Endodermal cell (in vitro differentiated cells): ENCODE data around the gene ZFAND6. TPM values are rescaled to one million over a fixed set of nuclear protein-coding genes. Genes with fewer than 3 reads are reported as not detected.

Experiments
- DNase-seq: peaks from one replicate; pipeline ENCODE4 v3.0.0-alpha.2; 2017
- H3K27ac ChIP-seq: 2 replicates; pipeline ENCODE4 v1.5.1; 2013; ENCODE audit warnings: mild to moderate bottlenecking, low read depth, low read length, moderate library complexity
- H3K27me3 ChIP-seq: 2 replicates; pipeline ENCODE4 v1.6.1; 2013; ENCODE audit warnings: mild to moderate bottlenecking, low read length, moderate library complexity; ENCODE audit not compliant: insufficient read depth, control insufficient read depth, poor library complexity, severe bottlenecking
- H3K36me3 ChIP-seq: 2 replicates; pipeline ENCODE4 v1.7.0; 2013; ENCODE audit warnings: mild to moderate bottlenecking, low read length, moderate library complexity; ENCODE audit not compliant: control insufficient read depth, insufficient read depth
- H3K4me1 ChIP-seq: one replicate; pipeline ENCODE4 v1.7.0; 2013; ENCODE audit warnings: low read length; ENCODE audit not compliant: control insufficient read depth, insufficient read depth
- H3K4me3 ChIP-seq: 2 replicates; pipeline ENCODE4 v1.5.1; 2013; ENCODE audit warnings: mild to moderate bottlenecking, low read length, moderate library complexity
- H3K9ac ChIP-seq: 2 replicates; pipeline ENCODE4 v1.6.1; 2013; ENCODE audit warnings: mild to moderate bottlenecking, low read length, moderate library complexity; ENCODE audit not compliant: poor library complexity, severe bottlenecking; ENCODE audit errors: extremely low read depth
- H3K9me3 ChIP-seq: 2 replicates; pipeline ENCODE4 v1.6.1; 2013; ENCODE audit warnings: mild to moderate bottlenecking, low read length, moderate library complexity; ENCODE audit not compliant: control insufficient read depth
- H3K27ac Mint-ChIP-seq: 2 replicates; pipeline ENCODE4 v1.8.0; 2020; ENCODE audit warnings: mixed read lengths
- H3K27me3 Mint-ChIP-seq: 2 replicates; pipeline ENCODE4 v1.8.0; 2021; ENCODE audit warnings: mild to moderate bottlenecking, mixed read lengths; ENCODE audit not compliant: insufficient read depth
- H3K36me3 Mint-ChIP-seq: 2 replicates; pipeline ENCODE4 v1.8.0; 2020; ENCODE audit warnings: low read depth, mixed read lengths
- H3K4me1 Mint-ChIP-seq: 2 replicates; pipeline ENCODE4 v1.8.0; 2020; ENCODE audit warnings: mixed read lengths
- H3K4me3 Mint-ChIP-seq: 2 replicates; pipeline ENCODE4 v1.8.0; 2020; ENCODE audit warnings: mild to moderate bottlenecking, moderate library complexity, mixed read lengths
- H3K9me3 Mint-ChIP-seq: 2 replicates; pipeline ENCODE4 v1.8.0; 2020; ENCODE audit warnings: mild to moderate bottlenecking, mixed read lengths
- WGBS, 2 experiments: methylation state at CpG; one replicate each; pipeline versions ENCODE4 v1.1.5 to v1.1.7; 2013; ENCODE audit warnings: missing lambda C conversion rate in 2 of 2, mixed read lengths in 1 of 2; ENCODE audit not compliant: insufficient coverage in 1 of 2, insufficient read length in 1 of 2; 5-methylcytosine and 5-hydroxymethylcytosine counted together
- total RNA-seq, 2 donors: library from RNA; stranded (reverse); fragmentation: NEBNext Ultra II Directional in 1 of 2; extraction: Animal tissue kit (Norgen Biotek cat#: 25700) in 1 of 2; gene quantifications; 2 replicates in 1 of 2; 3 replicates in 1 of 2; pipeline ENCODE4 v1.2.1, GENCODE V29; 2021
- TF ChIP-seq, protein P1 (sequence below): fragments of 200-600 bp; sonication (generic); conservative IDR thresholded peaks from 2 replicates; pipeline ENCODE4 v1.5.0; 2021; ENCODE audit warnings: antibody characterized with exemption, mild to moderate bottlenecking

The ZFAND6 gene
- total RNA-seq, 2 donors from 2014 or later: 84.5 to 86.2 TPM

DNA sequence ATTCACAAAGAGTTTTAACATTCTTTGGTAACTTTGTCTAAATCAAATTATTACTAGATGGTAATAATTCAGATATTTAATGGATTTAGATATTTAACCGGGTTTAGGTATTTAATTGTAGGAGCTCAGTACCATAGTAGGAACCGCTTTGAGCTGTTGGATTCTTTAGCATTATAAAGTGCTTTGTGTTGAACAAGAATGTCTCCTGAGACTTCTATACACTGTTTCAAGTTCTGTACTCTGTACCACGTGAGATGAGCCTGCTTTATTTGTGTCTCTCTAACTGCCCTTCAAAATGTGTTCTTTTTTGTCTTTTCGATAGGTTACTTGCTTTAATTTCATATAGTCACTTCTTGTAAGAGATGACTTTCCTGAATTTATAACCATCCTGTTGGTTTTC is 36.0 kb downstream of the ZFAND6 start:
- H3K27ac ChIP-seq: no peak overlapping the region
- Mint-ChIP-seq H3K27ac (no peak overlapping the region), H3K4me3 (no peak overlapping the region), H3K36me3 (peaks cover 2% of the 10 kb centered on the region), H3K9me3 (no peaks in the 10 kb centered on the region), H3K27me3 (no peaks in the 10 kb centered on the region), H3K4me1 (peaks cover 6% of the 10 kb centered on the region)
- H3K27me3 ChIP-seq: no peaks in the 10 kb centered on the region
- H3K4me3 ChIP-seq: no peak overlapping the region
- H3K4me1 ChIP-seq: no peaks in the 10 kb centered on the region
- H3K9me3 ChIP-seq: no peaks in the 10 kb centered on the region
- DNase-seq: no peak
- H3K36me3 ChIP-seq: no peaks in the 10 kb centered on the region
- WGBS, 2 experiments: 89 to 100% methylated on average over 4 of the region's 4 CpGs
- H3K9ac ChIP-seq: no peak overlapping the region
- TF ChIP-seq, protein P1, sequence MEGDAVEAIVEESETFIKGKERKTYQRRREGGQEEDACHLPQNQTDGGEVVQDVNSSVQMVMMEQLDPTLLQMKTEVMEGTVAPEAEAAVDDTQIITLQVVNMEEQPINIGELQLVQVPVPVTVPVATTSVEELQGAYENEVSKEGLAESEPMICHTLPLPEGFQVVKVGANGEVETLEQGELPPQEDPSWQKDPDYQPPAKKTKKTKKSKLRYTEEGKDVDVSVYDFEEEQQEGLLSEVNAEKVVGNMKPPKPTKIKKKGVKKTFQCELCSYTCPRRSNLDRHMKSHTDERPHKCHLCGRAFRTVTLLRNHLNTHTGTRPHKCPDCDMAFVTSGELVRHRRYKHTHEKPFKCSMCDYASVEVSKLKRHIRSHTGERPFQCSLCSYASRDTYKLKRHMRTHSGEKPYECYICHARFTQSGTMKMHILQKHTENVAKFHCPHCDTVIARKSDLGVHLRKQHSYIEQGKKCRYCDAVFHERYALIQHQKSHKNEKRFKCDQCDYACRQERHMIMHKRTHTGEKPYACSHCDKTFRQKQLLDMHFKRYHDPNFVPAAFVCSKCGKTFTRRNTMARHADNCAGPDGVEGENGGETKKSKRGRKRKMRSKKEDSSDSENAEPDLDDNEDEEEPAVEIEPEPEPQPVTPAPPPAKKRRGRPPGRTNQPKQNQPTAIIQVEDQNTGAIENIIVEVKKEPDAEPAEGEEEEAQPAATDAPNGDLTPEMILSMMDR: no peak

DNA sequence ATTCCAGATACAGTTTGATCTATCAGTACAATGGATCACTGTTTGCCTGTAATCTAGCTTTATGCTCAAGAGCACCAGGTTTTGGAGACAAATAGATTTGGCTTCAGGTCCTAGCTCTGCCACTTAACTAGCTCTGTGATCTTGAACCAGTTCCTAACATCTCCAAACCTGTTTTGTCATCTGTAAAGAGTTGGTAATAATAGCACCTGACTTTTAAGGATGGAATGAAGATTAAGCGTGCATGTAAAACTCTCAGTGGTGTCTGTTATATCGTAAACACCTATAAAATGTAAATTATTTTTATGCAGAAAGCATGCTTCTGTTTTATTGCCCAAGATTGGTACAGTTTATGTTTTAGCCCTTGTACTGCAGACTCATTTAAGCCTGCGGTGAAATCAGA is 36.5 kb downstream of the ZFAND6 start:
- TF ChIP-seq, protein P1: no peak
- H3K4me3 Mint-ChIP-seq: no peak overlapping the region
- H3K4me1 Mint-ChIP-seq: peaks cover 6% of the 10 kb centered on the region
- Histone ChIP-seq H3K27ac (no peak overlapping the region), H3K27me3 (no peaks in the 10 kb centered on the region), H3K9me3 (no peaks in the 10 kb centered on the region), H3K4me1 (no peaks in the 10 kb centered on the region), H3K4me3 (no peak overlapping the region), H3K36me3 (no peaks in the 10 kb centered on the region), H3K9ac (no peak overlapping the region)
- no peak for DNase-seq
- no peaks in the 10 kb centered on the region for H3K27me3 Mint-ChIP-seq
- no peak overlapping the region for H3K27ac Mint-ChIP-seq
- WGBS, 2 experiments: 93% methylated on average over 3 of the region's 3 CpGs; no CpG with 5 or more reads in 1 of the 2 experiments
- H3K9me3 Mint-ChIP-seq: no peaks in the 10 kb centered on the region
- peaks cover 3% of the 10 kb centered on the region for H3K36me3 Mint-ChIP-seq

DNA sequence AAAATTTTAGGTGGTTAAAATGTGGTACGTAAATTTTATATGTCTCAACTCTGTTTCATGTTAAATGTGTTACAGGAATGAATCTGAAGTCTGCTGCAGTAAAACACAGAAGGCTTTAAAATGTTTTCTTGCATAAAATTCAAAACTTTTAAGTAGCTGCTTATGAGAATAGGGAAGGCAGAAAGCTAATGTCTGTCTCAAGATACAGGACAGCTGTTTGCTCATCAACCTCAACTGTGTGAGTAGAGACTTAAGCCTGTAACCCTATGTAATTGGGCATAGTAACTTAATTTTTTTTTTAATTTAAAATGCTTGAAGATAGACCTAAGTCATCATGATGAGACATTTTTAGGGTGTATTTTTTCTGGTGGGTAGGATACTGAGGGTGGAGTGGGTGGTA is 38.9 kb downstream of the ZFAND6 start:
- Histone ChIP-seq H3K27ac (no peak overlapping the region), H3K4me3 (no peak overlapping the region), H3K9me3 (no peaks in the 10 kb centered on the region), H3K27me3 (no peaks in the 10 kb centered on the region), H3K4me1 (no peaks in the 10 kb centered on the region), H3K9ac (no peak overlapping the region), H3K36me3 (peaks cover 4% of the 10 kb centered on the region)
- WGBS, 2 experiments: 72 to 100% methylated on average over 1 of the region's 1 CpG
- peaks cover 9% of the 10 kb centered on the region for H3K4me1 Mint-ChIP-seq
- H3K9me3 Mint-ChIP-seq: no peaks in the 10 kb centered on the region
- DNase-seq: no peak
- H3K4me3 Mint-ChIP-seq: no peak overlapping the region
- H3K27ac Mint-ChIP-seq: no peak overlapping the region
- TF ChIP-seq, protein P1: no peak
- H3K27me3 Mint-ChIP-seq: no peaks in the 10 kb centered on the region
- peaks cover 4% of the 10 kb centered on the region for H3K36me3 Mint-ChIP-seq
